IMR-90 (cell line): Measurements from ENCODE around the gene TEX22. TPM values are rescaled to one million over a fixed set of nuclear protein-coding genes. Genes with fewer than 3 reads are reported as not detected.

ENCODE experiments used
- ATAC-seq: fragments of 200-7000 bp; cut with Tn5 transposase; 2 replicates; pipeline ENCODE4 v1.9.1; 2020; ENCODE audit warnings: low read depth, mild to moderate bottlenecking, moderate library complexity
- BruUV-seq: library from RNA; stranded (reverse); fragments of 400-500 nt; replicated peaks from 2 replicates; lab custom pipeline; 2021; lab: Mats Ljungman, UMichigan
- CTCF ChIA-PET: fragments of 300-600 bp; formaldehyde crosslinking; extraction: SDS; loops from one replicate; lab custom pipeline; 2021; ENCODE audit warnings: antibody characterized with exemption; lab: Yijun Ruan, JAX
- POLR2A ChIA-PET: fragments of 300-600 bp; sonication (Branson Sonifier 250); formaldehyde crosslinking; loops from one replicate; lab custom pipeline; 2022; ENCODE audit warnings: antibody characterized with exemption; ENCODE audit not compliant: unreplicated experiment; lab: Charles Lee
- DNase-seq: peaks from one replicate; pipeline ENCODE4 v3.0.0; 2013
- H2AFZ ChIP-seq: replicated peaks from 2 replicates; pipeline ENCODE3; 2013; ENCODE audit warnings: low read length, mild to moderate bottlenecking; ENCODE audit not compliant: poor library complexity
- H2AK5ac ChIP-seq: 2 replicates; pipeline ENCODE4 v1.6.1; 2013; ENCODE audit warnings: low read depth, low read length, inconsistent platforms
- H2AK9ac ChIP-seq: replicated peaks from 2 replicates; pipeline ENCODE3; 2013; ENCODE audit warnings: mild to moderate bottlenecking, low read depth, low read length, moderate library complexity; ENCODE audit not compliant: poor library complexity
- H2BK120ac ChIP-seq: 2 replicates; pipeline ENCODE4 v1.6.1; 2013; ENCODE audit warnings: low read depth, low read length, inconsistent platforms
- H2BK15ac ChIP-seq: 3 replicates; pipeline ENCODE4 v1.6.1; 2013; ENCODE audit warnings: low read depth, low read length, inconsistent platforms
- H2BK20ac ChIP-seq: 2 replicates; pipeline ENCODE4 v1.6.1; 2013; ENCODE audit warnings: low read depth, mild to moderate bottlenecking, inconsistent platforms, low read length, moderate library complexity
- H2BK5ac ChIP-seq: 2 replicates; pipeline ENCODE4 v1.6.1; 2013; ENCODE audit warnings: mild to moderate bottlenecking, low read depth, low read length, inconsistent platforms; ENCODE audit not compliant: poor library complexity, severe bottlenecking
- H3K14ac ChIP-seq: replicated peaks from 2 replicates; pipeline ENCODE4 v1.6.1; 2013; ENCODE audit warnings: low read depth, low read length, inconsistent platforms
- H3K18ac ChIP-seq: 2 replicates; pipeline ENCODE4 v1.6.1; 2013; ENCODE audit warnings: low read depth, low read length, control low read depth
- H3K23ac ChIP-seq: 2 replicates; pipeline ENCODE4 v1.6.1; 2013; ENCODE audit warnings: low read depth, low read length, inconsistent platforms
- H3K27ac ChIP-seq: 2 replicates; pipeline ENCODE4 v1.5.1; 2013; ENCODE audit warnings: mild to moderate bottlenecking, control low read depth, low read length; ENCODE audit not compliant: insufficient read depth
- H3K27me3 ChIP-seq: 2 replicates; pipeline ENCODE4 v1.6.1; 2013; ENCODE audit warnings: low read length; ENCODE audit not compliant: control insufficient read depth, insufficient read depth
- H3K36me3 ChIP-seq: 2 replicates; pipeline ENCODE4 v1.6.1; 2013; ENCODE audit warnings: low read length, mixed read lengths; ENCODE audit not compliant: control insufficient read depth, insufficient read depth
- H3K4ac ChIP-seq: 2 replicates; pipeline ENCODE4 v1.6.1; 2013; ENCODE audit warnings: low read depth, low read length, inconsistent platforms
- H3K4me1 ChIP-seq: 2 replicates; pipeline ENCODE4 v1.6.1; 2013; ENCODE audit warnings: low read length, mixed read lengths; ENCODE audit not compliant: control insufficient read depth, insufficient read depth
- H3K4me2 ChIP-seq: 2 replicates; pipeline ENCODE4 v1.6.1; 2013; ENCODE audit warnings: low read depth, mild to moderate bottlenecking, control low read depth, low read length, moderate library complexity
- H3K4me3 ChIP-seq: 2 replicates; pipeline ENCODE4 v1.5.1; 2013; ENCODE audit warnings: low read depth, mild to moderate bottlenecking, control low read depth, low read length, moderate library complexity; ENCODE audit not compliant: insufficient read depth
- H3K56ac ChIP-seq: 2 replicates; pipeline ENCODE4 v1.6.1; 2013; ENCODE audit warnings: low read length, inconsistent platforms; ENCODE audit not compliant: insufficient read depth; ENCODE audit errors: extremely low read depth
- H3K79me1 ChIP-seq, 2 experiments: 2 replicates each; pipeline ENCODE4 v1.6.1; 2013; ENCODE audit warnings: low read length in 2 of 2, inconsistent platforms in 1 of 2, low read depth in 1 of 2
- H3K9ac ChIP-seq: 2 replicates; pipeline ENCODE4 v1.6.1; 2013; ENCODE audit warnings: low read depth, low read length, control low read depth
- H3K9me1 ChIP-seq: 2 replicates; pipeline ENCODE4 v1.6.1; 2013; ENCODE audit warnings: low read length, inconsistent platforms; ENCODE audit not compliant: insufficient read depth
- H3K9me3 ChIP-seq: 2 replicates; pipeline ENCODE4 v1.6.1; 2013; ENCODE audit warnings: low read length; ENCODE audit not compliant: control insufficient read depth, insufficient read depth
- H4K20me1 ChIP-seq: 2 replicates; pipeline ENCODE4 v1.6.1; 2013; ENCODE audit warnings: low read length, inconsistent platforms; ENCODE audit not compliant: insufficient read depth
- H4K5ac ChIP-seq: 2 replicates; pipeline ENCODE4 v1.6.1; 2013; ENCODE audit warnings: mild to moderate bottlenecking, low read depth, low read length, control low read depth
- H4K8ac ChIP-seq, 2 experiments: 2 replicates each; pipeline ENCODE4 v1.6.1; 2013; ENCODE audit warnings: low read depth in 2 of 2, low read length in 2 of 2, control low read depth in 1 of 2, inconsistent platforms in 1 of 2
- H4K91ac ChIP-seq: 2 replicates; pipeline ENCODE4 v1.6.1; 2013; ENCODE audit warnings: low read depth, low read length, inconsistent platforms; ENCODE audit not compliant: insufficient read depth
- BHLHE40 ChIP-seq: fragments of 150-350 bp; IDR thresholded peaks from 2 replicates; pipeline ENCODE4 v1.6.1; 2016; ENCODE audit warnings: mild to moderate bottlenecking, low read depth, low read length
- CEBPB ChIP-seq: IDR thresholded peaks from 2 replicates; pipeline ENCODE4 v1.6.1; 2012; ENCODE audit warnings: low read depth, low read length, improper control_type of control experiment
- CHD1 ChIP-seq: IDR thresholded peaks from 2 replicates; pipeline ENCODE4 v1.6.1; 2012; ENCODE audit warnings: low read depth, low read length, improper control_type of control experiment
- CTCF ChIP-seq: conservative IDR thresholded peaks from 2 replicates; pipeline ENCODE4 v1.5.1; 2012; ENCODE audit warnings: mild to moderate bottlenecking, low read depth, low read length, improper control_type of control experiment
- FOS ChIP-seq: fragments of 150-350 bp; IDR thresholded peaks from 2 replicates; pipeline ENCODE4 v1.6.1; 2016; ENCODE audit warnings: low read depth, low read length
- MAFK ChIP-seq: IDR thresholded peaks from 2 replicates; pipeline ENCODE4 v1.6.1; 2012; ENCODE audit warnings: low read depth, low read length, improper control_type of control experiment
- MAZ ChIP-seq: IDR thresholded peaks from 2 replicates; pipeline ENCODE4 v1.6.1; 2012; ENCODE audit warnings: low read depth, mild to moderate bottlenecking, low read length, improper control_type of control experiment, moderate library complexity, borderline replicate concordance
- NFE2L2 ChIP-seq: fragments of 150-350 bp; IDR thresholded peaks from 2 replicates; pipeline ENCODE4 v1.6.1; 2016; ENCODE audit warnings: low read depth, mild to moderate bottlenecking, low read length
- POLR2A ChIP-seq: IDR thresholded peaks from 2 replicates; pipeline ENCODE4 v1.6.1; 2012; ENCODE audit warnings: mild to moderate bottlenecking, low read depth, low read length
- RAD21 ChIP-seq: IDR thresholded peaks from 2 replicates; pipeline ENCODE4 v1.6.1; 2012; ENCODE audit warnings: low read length, improper control_type of control experiment
- RCOR1 ChIP-seq: IDR thresholded peaks from 2 replicates; pipeline ENCODE4 v1.6.1; 2012; ENCODE audit warnings: mild to moderate bottlenecking, low read length, improper control_type of control experiment; ENCODE audit not compliant: insufficient replicate concordance
- RFX5 ChIP-seq: IDR thresholded peaks from 2 replicates; pipeline ENCODE4 v1.8.0; 2012; ENCODE audit warnings: low read depth, mild to moderate bottlenecking, low read length, moderate library complexity
- SMC3 ChIP-seq: fragments of 150-350 bp; IDR thresholded peaks from 2 replicates; pipeline ENCODE4 v1.6.1; 2016; ENCODE audit warnings: low read depth, mild to moderate bottlenecking, antibody characterized with exemption, low read length, moderate library complexity
- USF2 ChIP-seq: fragments of 150-350 bp; IDR thresholded peaks from 2 replicates; pipeline ENCODE4 v1.6.1; 2017; ENCODE audit warnings: mild to moderate bottlenecking, antibody characterized with exemption, low read length, low read depth
- WGBS, 2 experiments: methylation state at CpG; one replicate each; pipeline versions ENCODE4 v1.1.5 to v1.1.7; 2013; ENCODE audit warnings: missing lambda C conversion rate in 2 of 2; ENCODE audit not compliant: insufficient read length in 1 of 2; ENCODE audit errors: extremely low coverage in 2 of 2; 5-methylcytosine and 5-hydroxymethylcytosine counted together
- dilution Hi-C: fragments of 300-500 bp; cut with HindIII; formaldehyde crosslinking; loops from one replicate; pipeline ENCODE4 v1.14.3; 2018; ENCODE audit warnings: low sequenced_read_pairs; ENCODE audit not compliant: unreplicated experiment
- in situ Hi-C: fragments of 300-500 bp; cut with MboI; formaldehyde crosslinking; loops from 3 replicates; pipeline ENCODE4 v1.14.3; 2019; ENCODE audit warnings: low sequenced_read_pairs, inconsistent platforms, mixed read lengths
- intact Hi-C: fragments of 100-400 bp; cut with micrococcal nuclease; formaldehyde crosslinking; loops from 2 replicates; pipeline ENCODE4 v1.10.0; 2022
- polyA plus RNA-seq, 3 experiments: library from polyadenylated mRNA; depleted of rRNA; stranded (reverse); fragments of >200 nt; gene quantifications; 2 replicates each; pipeline ENCODE4 v1.2.3, GENCODE V29; 2012; ENCODE audit warnings: low replicate concordance in 1 of 3
- total RNA-seq: library from RNA; depleted of rRNA; stranded (reverse); fragments of >200 nt; gene quantifications from 2 replicates; pipeline ENCODE4 v1.2.3, GENCODE V29; 2012

TEX22 gene
- total and polyA plus RNA-seq, 2 of the 4 experiments (the other 2 are of a cell fraction), result 0.10 to 0.18 TPM

GRCh38 chr14:105376521-105377440 is 21.6 kb upstream of the TEX22 start:
- Histone ChIP-seq H2AFZ (no peak overlapping the region), H3K18ac (no peak overlapping the region), H3K9me3 (no peaks in the 10 kb centered on the region), H3K56ac (no peak overlapping the region), H3K4me2 (no peak overlapping the region), H4K5ac (no peak overlapping the region), H2BK120ac (no peak overlapping the region), H4K91ac (no peak overlapping the region), H3K4ac (no peak overlapping the region), H4K8ac (no peak overlapping the region), H2BK15ac (no peak overlapping the region), H3K23ac (no peak overlapping the region), H2AK5ac (no peak overlapping the region), H2BK5ac (no peak overlapping the region), H3K27me3 (no peaks in the 10 kb centered on the region), H3K4me1 (no peaks in the 10 kb centered on the region), H3K14ac (no peak overlapping the region), H2AK9ac (no peak overlapping the region), H3K9ac (no peak overlapping the region), H3K9me1 (peaks cover 4% of the 10 kb centered on the region; the same call in 1 of the 2 replicates), H3K36me3 (peaks cover under 1% of the 10 kb centered on the region; the same call in 1 of the 2 replicates), H4K20me1 (no peaks in the 10 kb centered on the region), H3K27ac (no peak overlapping the region), H3K4me3 (no peak overlapping the region), H2BK20ac (no peak overlapping the region), H3K79me1 (no peaks in the 10 kb centered on the region)
- WGBS, 2 experiments, result 90% methylated on average over 13 of the region's 34 CpGs; no CpG with 5 or more reads in 1 of the 2 experiments
- in situ Hi-C loops, result no loop called here
- ChIA-PET POLR2A (no interaction called here), CTCF (no interaction called here)
- TF ChIP-seq RCOR1, result no peak
- no peak for TF ChIP-seq FOS
- TF ChIP-seq CHD1, result no peak
- no peak for TF ChIP-seq USF2
- no peak for TF ChIP-seq POLR2A
- no peak for TF ChIP-seq RFX5
- no peak for TF ChIP-seq CEBPB
- TF ChIP-seq BHLHE40, result no peak
- no peak for TF ChIP-seq CTCF
- no peak for TF ChIP-seq RAD21
- no peak for TF ChIP-seq NFE2L2
- no peak for TF ChIP-seq MAZ
- TF ChIP-seq MAFK, result no peak
- no peak for TF ChIP-seq SMC3
- intact Hi-C loops, result no loop called here
- DNase-seq, result no peak
- BruUV-seq, result no TSS peak
- dilution Hi-C loops, result no loop called here
- ATAC-seq, result no peak; the same call in 1 of the 2 replicates
